ENCODE measurements around the gene ADAMTS9. TPM values are rescaled to one million over a fixed set of nuclear protein-coding genes. Genes with fewer than 3 reads are reported as not detected.

ADAMTS9 gene
- total RNA-seq, 1 experiment from 2014 or later, result 0.46 TPM

GRCh38 chr3:64631951-64632350 lies 55.8 kb downstream of the ADAMTS9 start:
- Histone ChIP-seq H2BK15ac (ENCODE audit: low read depth, low read length) (no peak overlapping the region), H3T11ph (ENCODE audit: low read length) (no peak overlapping the region), H3K23ac (ENCODE audit: insufficient read length, low read depth, low read length) (no peak overlapping the region), H3K56ac (ENCODE audit: insufficient read length, low read depth, low read length) (no peak overlapping the region), H3K14ac (ENCODE audit: insufficient read depth, low read length) (no peak overlapping the region), H2BK120ac (ENCODE audit: low read depth, low read length, poor library complexity, severe bottlenecking) (no peak overlapping the region), H3K4me1 (ENCODE audit: insufficient read depth, low read length) (peaks cover 6% of the 10 kb centered on the region; the same call in 1 of the 2 replicates), H3K27ac (ENCODE audit: insufficient read length, low read depth, low read length) (no peak overlapping the region), H2BK20ac (ENCODE audit: low read depth, low read length, poor library complexity, severe bottlenecking) (no peak overlapping the region), H3K9ac (ENCODE audit: extremely low read depth, insufficient read length, low read length) (no peak overlapping the region), H3K27me3 (ENCODE audit: insufficient read depth, low read length) (no peaks in the 10 kb centered on the region), H2AFZ (ENCODE audit: low read length) (no peak overlapping the region), H3K23me2 (ENCODE audit: insufficient read length, low read depth, low read length, poor library complexity, severe bottlenecking) (no peaks in the 10 kb centered on the region), H3K4ac (ENCODE audit: low read depth, low read length) (no peak overlapping the region), H4K5ac (ENCODE audit: insufficient read length, low read depth, low read length) (no peak overlapping the region), H3K79me1 (ENCODE audit: insufficient read depth, low read depth, low read length, poor library complexity, severe bottlenecking) (no peaks in the 10 kb centered on the region), H4K91ac (ENCODE audit: insufficient read length, low read depth, low read length) (no peak overlapping the region), H2AK5ac (ENCODE audit: insufficient read length, low read length) (no peak overlapping the region), H3K9me3 (ENCODE audit: control insufficient read depth, low read depth, low read length) (no peaks in the 10 kb centered on the region), H3K4me2 (ENCODE audit: insufficient read depth, insufficient read length, low read length) (no peak overlapping the region), H2BK5ac (ENCODE audit: insufficient read length, low read length) (no peak overlapping the region), H2BK12ac (ENCODE audit: insufficient read length, low read depth, low read length) (no peak overlapping the region), H3K79me2 (ENCODE audit: insufficient read depth, low read length) (no peaks in the 10 kb centered on the region), H4K8ac (replicated peaks; ENCODE audit: insufficient read length, low read depth, low read length) (no peak overlapping the region), H4K20me1 (ENCODE audit: control insufficient read depth, insufficient read depth, insufficient read length) (no peaks in the 10 kb centered on the region), H3K18ac (ENCODE audit: insufficient read length, low read depth, low read length) (no peak overlapping the region)
- no peak for DNase-seq
- Mint-ChIP-seq H3K27me3 (ENCODE audit: low read depth) (peaks cover 1% of the 10 kb centered on the region; the same call in 1 of the 2 replicates), H3K4me3 (no peak overlapping the region), H3K9me3 (no peaks in the 10 kb centered on the region), H3K36me3 (ENCODE audit: insufficient read depth in 1 of 3, low read depth in 3 of 3) (no peaks in the 10 kb centered on the region), H3K27ac (no peak overlapping the region), H3K4me1 (peaks cover 11 to 15% of the 10 kb centered on the region in 2 experiments)
- TF ChIP-seq CTCF (conservative IDR thresholded peaks at IDR 0.05), result no peak
- WGBS (ENCODE audit: extremely low coverage, insufficient read length, low lambda C conversion rate), result no CpG with 5 or more reads among the region's 1 CpG
